Lower leg skin (tissue), 4 donors: ENCODE data around the gene CCDC88C. TPM values are rescaled to one million over a fixed set of nuclear protein-coding genes. Genes with fewer than 3 reads are reported as not detected.

ENCODE experiments used
- DNase-seq, 2 donors: peaks; one replicate each; pipeline ENCODE4 v3.0.0-alpha.2; 2019; ENCODE audit warnings: low spot score in 2 of 2
- H3K4me3 ChIP-seq: fragments of 200-600 bp; sonication (generic); 2 replicates; pipeline ENCODE4 v1.5.1; 2017; ENCODE audit warnings: mild to moderate bottlenecking, low read depth; ENCODE audit not compliant: poor library complexity, severe bottlenecking
- CTCF ChIP-seq, 3 donors: fragments of 450-650 bp; IDR thresholded peaks; one replicate each; pipeline ENCODE4 v1.5.1; 2016; ENCODE audit warnings: antibody characterized with exemption in 3 of 3, mild to moderate bottlenecking in 3 of 3, moderate library complexity in 2 of 3
- POLR2A ChIP-seq, 2 donors: fragments of 450-650 bp; IDR thresholded peaks; one replicate each; pipeline ENCODE4 v1.6.1; 2016 to 2017; ENCODE audit warnings: antibody characterized with exemption in 2 of 2, mild to moderate bottlenecking in 1 of 2, moderate library complexity in 1 of 2
- WGBS, 2 donors: methylation state at CpG; one replicate each; pipeline ENCODE4 v1.1.5; 2018; 5-methylcytosine and 5-hydroxymethylcytosine counted together
- intact Hi-C: fragments of 100-400 bp; cut with DNase I; formaldehyde crosslinking; loops from one replicate; pipeline ENCODE4 v1.15.0; 2023; ENCODE audit warnings: low total_unique reads
- total RNA-seq, 4 donors: library from RNA; depleted of rRNA; stranded (reverse); fragments of >200 nt; gene quantifications; one replicate each; pipeline ENCODE4 v1.1.0, GENCODE V29; 2016

Gene CCDC88C
- total RNA-seq, 4 donors from 2014 or later, result 8.5 to 21.8 (median 13.4) TPM

GRCh38 chr14:91376547-91377477 is 40.8 kb downstream of the CCDC88C start:
- DNase-seq, result no peak
- intact Hi-C loops, result no loop called here
- TF ChIP-seq CTCF (IDR thresholded peaks at IDR 0.05) (no peak), POLR2A (IDR thresholded peaks at IDR 0.05) (no peak)
- WGBS, 2 donors, result 62 to 64% methylated on average over 20 to 28 of the region's 28 CpGs
- no peak overlapping the region for H3K4me3 ChIP-seq

- 92 to 93% methylated on average over 25 of the region's 25 CpGs for WGBS, 2 donors
- no peak overlapping the region for H3K4me3 ChIP-seq
- TF ChIP-seq POLR2A (IDR thresholded peaks at IDR 0.05) (no peak), CTCF (IDR thresholded peaks at IDR 0.05) (no peak)
- intact Hi-C loops, result no loop called here
- no peak for DNase-seq
Measured at GRCh38 chr14:91375720-91376452, 41.7 kb downstream of the CCDC88C start.

DNA sequence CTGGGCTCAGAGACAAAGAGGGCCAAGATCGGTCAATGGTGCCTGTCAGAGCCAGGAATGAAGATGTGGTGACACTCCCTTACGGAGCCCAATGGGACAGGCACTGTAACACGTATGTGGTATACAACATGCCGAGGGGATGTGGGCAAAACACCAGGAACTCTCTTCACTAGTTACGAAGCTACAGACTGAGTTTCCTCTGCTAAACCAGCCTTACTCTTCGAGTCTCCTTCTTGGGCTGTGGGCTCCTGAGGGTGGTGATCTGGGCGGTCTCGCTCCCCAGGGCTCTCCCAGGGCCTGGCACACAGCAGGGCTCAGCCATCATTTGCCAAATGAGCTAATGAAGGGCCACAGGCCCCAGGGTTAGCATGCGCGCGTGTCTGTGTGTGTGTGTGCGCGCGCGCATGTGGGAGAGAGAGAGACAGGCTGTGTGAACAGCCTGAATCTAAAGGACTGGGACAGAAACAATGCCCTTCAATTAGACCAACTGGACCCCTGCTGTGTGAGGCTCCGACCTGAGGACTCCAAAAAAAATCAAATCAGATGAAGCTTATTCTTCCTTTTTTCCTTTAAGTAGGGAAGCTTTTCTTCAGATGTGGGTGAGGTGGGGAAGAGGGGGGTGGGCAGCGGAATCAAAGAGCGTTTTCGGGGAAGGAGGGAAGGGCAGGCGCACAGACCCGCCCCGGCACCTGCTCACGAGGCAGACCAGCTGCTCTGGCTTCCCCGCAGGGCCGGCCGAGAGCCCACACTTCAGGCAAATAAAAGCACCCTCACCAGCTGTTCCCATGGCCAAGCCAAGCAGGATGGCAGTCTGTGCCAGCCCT is 42.5 kb downstream of the CCDC88C start:
- TF ChIP-seq CTCF (IDR thresholded peaks at IDR 0.05) (no peak), POLR2A (IDR thresholded peaks at IDR 0.05) (no peak)
- intact Hi-C loops, result no loop called here
- H3K4me3 ChIP-seq, result no peak overlapping the region
- 88% methylated on average over 26 of the region's 26 CpGs for WGBS, 2 donors
- DNase-seq, result no peak

DNA sequence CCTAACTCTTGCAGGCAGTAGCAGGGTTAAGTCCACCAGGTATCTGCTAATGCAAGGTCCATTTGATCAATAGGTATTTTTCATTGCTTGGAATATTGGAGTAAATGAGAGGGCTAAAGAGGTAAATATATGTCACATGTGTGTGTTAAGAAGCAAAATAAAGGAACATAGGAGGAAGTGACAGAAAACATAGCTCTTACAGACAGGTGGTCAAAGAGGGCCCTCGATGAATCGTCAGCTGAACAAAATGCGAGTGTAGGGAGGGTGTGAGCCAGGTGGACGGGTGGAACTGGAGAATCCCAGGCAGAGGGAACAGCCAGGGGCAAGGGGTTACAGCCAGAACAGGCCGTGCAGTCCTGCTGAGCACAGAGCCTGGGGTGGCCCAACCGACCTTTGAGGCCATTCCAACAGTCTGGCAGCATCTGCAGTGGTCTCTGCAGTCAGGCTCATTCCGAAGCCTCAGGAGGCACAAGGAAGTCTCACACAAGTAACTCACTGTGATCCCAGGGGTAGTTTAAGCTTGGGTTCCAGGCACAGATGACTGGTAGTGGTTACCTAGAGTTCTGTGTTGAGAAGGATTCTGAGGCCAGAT is 43.2 kb downstream of the CCDC88C start:
- no peak overlapping the region for H3K4me3 ChIP-seq
- intact Hi-C loops, result no loop called here
- no peak for TF ChIP-seq POLR2A (IDR thresholded peaks at IDR 0.05)
- TF ChIP-seq CTCF (IDR thresholded peaks at IDR 0.05), result no peak
- WGBS, 2 donors, result 91 to 92% methylated on average over 7 of the region's 7 CpGs
- DNase-seq, result no peak

DNA sequence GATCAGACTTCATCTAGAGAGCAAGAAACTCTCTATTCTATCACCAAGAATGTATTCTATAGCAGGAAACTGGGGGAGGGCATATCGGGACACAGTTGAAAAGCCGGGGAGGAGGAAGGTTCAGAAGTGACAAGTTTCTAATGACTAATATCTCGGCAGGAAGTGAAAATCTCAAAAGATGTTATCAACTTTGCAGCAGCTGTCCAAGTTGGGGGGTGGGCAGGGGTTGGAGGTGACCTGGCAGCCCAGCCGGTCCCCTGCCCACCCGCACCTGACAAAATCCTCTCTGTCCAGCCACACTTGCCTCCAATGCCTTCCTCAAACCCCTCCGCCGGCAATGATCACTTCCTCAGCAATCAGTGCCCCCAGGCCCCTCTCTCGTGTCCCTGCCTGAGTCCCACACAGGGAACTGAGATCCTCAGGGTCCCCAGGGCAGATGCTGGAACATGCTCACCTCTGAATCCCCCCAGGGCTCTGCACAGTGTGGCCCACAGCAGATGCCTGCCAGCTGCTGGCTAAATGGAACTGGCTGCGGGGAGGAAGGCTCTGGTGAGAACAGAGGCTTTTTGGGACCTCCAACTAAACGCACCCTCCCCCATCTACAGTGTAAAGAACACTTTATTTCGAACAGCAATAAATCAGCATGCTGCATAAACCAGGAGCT is 43.9 kb downstream of the CCDC88C start:
- H3K4me3 ChIP-seq, result no peak overlapping the region
- DNase-seq, result no peak
- intact Hi-C loops, result no loop called here
- WGBS, 2 donors, result 54 to 61% methylated on average over 11 of the region's 11 CpGs
- no peak for TF ChIP-seq CTCF (IDR thresholded peaks at IDR 0.05)
- no peak for TF ChIP-seq POLR2A (IDR thresholded peaks at IDR 0.05)
